Neutrophil (primary cell): ENCODE results near the gene PAPOLA.

ENCODE experiments used
- H3K27ac ChIP-seq: fragments of 200-600 bp; sonication (generic); 2 replicates; pipeline ENCODE4 v1.5.1; 2016; ENCODE audit warnings: mild to moderate bottlenecking, moderate library complexity
- H3K27me3 ChIP-seq: fragments of 200-600 bp; sonication (generic); 2 replicates; pipeline ENCODE4 v1.6.0; 2016; ENCODE audit warnings: mild to moderate bottlenecking
- H3K36me3 ChIP-seq: fragments of 200-600 bp; sonication (generic); 2 replicates; pipeline ENCODE4 v1.5.1; 2017
- H3K4me1 ChIP-seq, 2 experiments: fragments of 200-600 bp in 1 of 2; sonication (generic) in 1 of 2; 1 replicate in 1 of 2; 2 replicates in 1 of 2; pipeline versions ENCODE4 v1.5.1 to v1.6.1; 2013 to 2016; ENCODE audit warnings: low read depth in 1 of 2, low read length in 1 of 2, mild to moderate bottlenecking in 1 of 2, moderate library complexity in 1 of 2; ENCODE audit not compliant: control insufficient read depth in 1 of 2, insufficient read depth in 1 of 2
- H3K4me3 ChIP-seq, 2 experiments: fragments of 200-600 bp in 1 of 2; sonication (generic) in 1 of 2; 1 replicate in 1 of 2; 2 replicates in 1 of 2; pipeline ENCODE4 v1.5.1; 2013 to 2016; ENCODE audit warnings: low read depth in 1 of 2, low read length in 1 of 2, mild to moderate bottlenecking in 1 of 2, moderate library complexity in 1 of 2
- H3K9me3 ChIP-seq: fragments of 200-600 bp; sonication (generic); 2 replicates; pipeline ENCODE4 v1.5.1; 2016
- TF ChIP-seq, protein P1 (sequence below): fragments of 200-600 bp; sonication (generic); IDR thresholded peaks from 2 replicates; pipeline ENCODE4 v1.5.1; 2016; ENCODE audit warnings: antibody characterized with exemption

Gene PAPOLA

DNA sequence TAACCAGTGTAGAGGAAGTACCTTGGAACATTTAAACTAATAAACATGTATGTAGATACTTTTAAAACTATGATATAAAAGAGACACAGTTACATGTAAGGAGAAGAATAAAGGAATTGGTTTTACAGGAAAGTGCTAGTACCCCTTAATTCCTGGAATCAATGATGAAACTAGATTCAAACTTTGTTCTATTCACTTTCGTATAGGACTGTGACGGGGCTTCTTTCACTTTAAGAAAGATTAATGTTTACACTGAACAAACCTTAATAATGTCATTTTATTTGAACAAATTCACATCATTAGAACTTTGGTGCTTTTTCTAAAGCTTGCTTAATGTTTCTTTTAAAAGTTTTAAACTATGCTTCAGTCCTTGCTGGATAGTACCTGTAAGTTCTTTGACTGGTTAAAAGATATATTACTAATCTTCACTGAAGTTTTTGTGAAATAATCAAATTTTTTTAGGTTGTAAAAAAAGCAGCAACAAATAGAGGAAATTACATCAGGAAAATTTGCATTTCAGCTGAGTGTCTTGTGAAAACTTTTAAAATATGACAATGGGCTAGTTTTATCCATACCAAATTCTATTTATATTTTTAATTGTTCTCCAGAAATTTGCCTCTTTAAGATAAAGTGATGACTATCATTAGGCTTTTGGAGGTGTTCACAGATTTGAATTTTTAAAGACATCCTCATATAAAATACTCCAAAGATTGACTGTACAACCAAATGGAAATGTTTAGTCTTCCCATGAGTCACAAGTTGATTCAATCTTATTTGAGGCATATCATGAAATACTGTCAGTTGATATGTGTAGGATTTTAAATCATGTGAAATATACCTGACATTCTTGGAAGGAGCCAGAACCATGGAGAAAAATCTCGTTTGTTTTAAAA lies 36.2 kb downstream of the PAPOLA start:
- Histone ChIP-seq H3K4me1 (peaks cover 0 to 15% of the 10 kb centered on the region in 2 experiments), H3K27me3 (no peaks in the 10 kb centered on the region), H3K4me3 (no peak overlapping the region), H3K27ac (peak overlapping the region; percentile 21), H3K36me3 (peaks cover 58% of the 10 kb centered on the region), H3K9me3 (no peaks in the 10 kb centered on the region)
- TF ChIP-seq, protein P1, sequence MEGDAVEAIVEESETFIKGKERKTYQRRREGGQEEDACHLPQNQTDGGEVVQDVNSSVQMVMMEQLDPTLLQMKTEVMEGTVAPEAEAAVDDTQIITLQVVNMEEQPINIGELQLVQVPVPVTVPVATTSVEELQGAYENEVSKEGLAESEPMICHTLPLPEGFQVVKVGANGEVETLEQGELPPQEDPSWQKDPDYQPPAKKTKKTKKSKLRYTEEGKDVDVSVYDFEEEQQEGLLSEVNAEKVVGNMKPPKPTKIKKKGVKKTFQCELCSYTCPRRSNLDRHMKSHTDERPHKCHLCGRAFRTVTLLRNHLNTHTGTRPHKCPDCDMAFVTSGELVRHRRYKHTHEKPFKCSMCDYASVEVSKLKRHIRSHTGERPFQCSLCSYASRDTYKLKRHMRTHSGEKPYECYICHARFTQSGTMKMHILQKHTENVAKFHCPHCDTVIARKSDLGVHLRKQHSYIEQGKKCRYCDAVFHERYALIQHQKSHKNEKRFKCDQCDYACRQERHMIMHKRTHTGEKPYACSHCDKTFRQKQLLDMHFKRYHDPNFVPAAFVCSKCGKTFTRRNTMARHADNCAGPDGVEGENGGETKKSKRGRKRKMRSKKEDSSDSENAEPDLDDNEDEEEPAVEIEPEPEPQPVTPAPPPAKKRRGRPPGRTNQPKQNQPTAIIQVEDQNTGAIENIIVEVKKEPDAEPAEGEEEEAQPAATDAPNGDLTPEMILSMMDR, result no peak

DNA sequence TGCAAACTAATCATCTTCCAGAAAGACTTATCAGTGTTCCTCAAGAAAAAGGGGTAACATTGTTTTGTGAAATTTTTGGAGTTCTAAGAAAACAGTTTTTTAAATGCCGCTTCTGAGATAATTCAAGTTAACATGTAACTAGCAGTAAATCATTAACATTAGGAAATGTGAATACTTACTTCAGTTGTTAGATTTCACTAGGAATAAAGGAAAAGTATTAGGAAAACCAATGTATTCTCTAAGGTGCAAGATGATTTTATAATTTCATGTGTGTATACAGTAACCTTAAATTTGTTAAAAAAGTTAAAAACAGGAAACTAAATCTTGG lies 36.8 kb downstream of the PAPOLA start:
- no peak overlapping the region for H3K4me3 ChIP-seq
- no peaks in the 10 kb centered on the region for H3K9me3 ChIP-seq
- H3K27ac ChIP-seq, result peak overlapping the region; percentile 21
- H3K36me3 ChIP-seq, result peaks cover 56% of the 10 kb centered on the region
- H3K27me3 ChIP-seq, result no peaks in the 10 kb centered on the region
- H3K4me1 ChIP-seq, result peaks cover 0 to 15% of the 10 kb centered on the region in 2 experiments
- TF ChIP-seq, protein P1, result no peak

DNA sequence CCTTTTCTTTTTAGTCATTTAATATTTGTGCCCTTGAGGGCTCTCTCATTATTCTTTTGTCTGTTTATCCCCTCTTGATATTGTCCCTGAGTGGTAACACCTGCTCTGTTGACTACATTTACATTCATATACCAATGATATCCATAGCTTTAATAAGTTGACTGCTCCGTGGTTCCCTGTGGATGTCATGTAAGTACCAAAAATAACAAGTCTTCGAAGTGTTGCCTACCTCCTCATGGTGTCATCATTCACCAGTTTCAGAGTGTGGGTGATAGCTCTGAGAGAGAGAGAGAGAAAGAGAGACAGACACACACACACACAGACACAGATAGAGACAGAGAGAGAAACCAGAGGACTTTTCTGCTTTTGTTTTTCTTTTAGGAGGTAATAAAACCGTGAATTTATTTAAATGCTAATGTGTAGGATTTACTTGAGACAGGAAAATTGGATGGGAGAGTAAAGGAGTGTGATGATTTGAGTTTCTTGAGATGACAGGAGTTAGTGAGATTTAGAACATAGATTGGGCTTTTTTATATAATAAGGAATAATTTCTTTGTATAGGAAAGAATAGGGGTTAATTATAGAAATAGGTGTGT lies 52.2 kb downstream of the PAPOLA start:
- Histone ChIP-seq H3K27me3 (no peaks in the 10 kb centered on the region), H3K36me3 (peaks cover 85% of the 10 kb centered on the region), H3K27ac (no peak overlapping the region), H3K4me1 (peaks cover 12 to 21% of the 10 kb centered on the region in 2 experiments), H3K4me3 (no peak overlapping the region), H3K9me3 (no peaks in the 10 kb centered on the region)
- TF ChIP-seq, protein P1, result no peak

DNA sequence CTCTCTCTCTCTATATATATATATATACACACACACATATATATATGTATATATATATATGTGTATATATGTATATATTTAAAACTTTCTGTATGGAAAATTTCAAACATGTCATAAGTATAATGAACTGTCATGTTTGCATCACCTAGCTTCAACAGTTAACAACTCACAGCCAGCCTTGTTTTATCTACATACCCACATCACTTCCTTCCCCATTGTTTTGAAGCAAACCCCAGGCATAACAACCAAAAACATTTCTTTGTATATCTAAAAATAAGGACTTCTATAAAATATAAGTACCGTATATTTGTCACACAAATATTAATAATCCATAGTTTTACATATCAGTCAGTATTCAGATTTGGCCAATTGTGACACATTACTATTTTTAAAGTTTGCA lies 57.4 kb downstream of the PAPOLA start:
- H3K9me3 ChIP-seq, result no peaks in the 10 kb centered on the region
- no peak overlapping the region for H3K27ac ChIP-seq
- TF ChIP-seq, protein P1, result no peak
- peaks cover 18 to 28% of the 10 kb centered on the region in 2 experiments for H3K4me1 ChIP-seq
- H3K27me3 ChIP-seq, result no peaks in the 10 kb centered on the region
- H3K4me3 ChIP-seq, result no peak overlapping the region
- H3K36me3 ChIP-seq, result peaks cover 83% of the 10 kb centered on the region

DNA sequence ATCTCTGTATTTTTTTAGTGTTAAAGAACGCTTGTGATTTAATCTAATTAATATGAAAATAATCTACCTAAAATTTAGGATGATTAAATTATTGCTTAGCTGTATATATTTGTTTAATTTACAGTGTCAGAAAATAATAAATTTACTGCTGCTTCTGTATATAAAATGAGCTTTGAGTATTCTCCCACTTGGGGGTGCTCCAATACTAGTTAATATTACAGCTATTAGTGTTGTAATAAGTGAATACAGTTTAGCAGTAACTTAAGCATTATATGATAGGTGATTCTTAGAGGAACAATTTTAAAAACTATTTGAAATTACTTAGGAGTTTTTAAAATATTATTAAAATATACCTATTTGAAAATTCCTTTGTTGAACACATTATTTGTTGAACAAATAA lies 62.2 kb downstream of the PAPOLA start:
- Histone ChIP-seq H3K4me1 (peaks cover 6 to 7% of the 10 kb centered on the region in 2 experiments), H3K27me3 (no peaks in the 10 kb centered on the region), H3K4me3 (no peak overlapping the region), H3K9me3 (no peaks in the 10 kb centered on the region), H3K27ac (no peak overlapping the region), H3K36me3 (peaks cover 93% of the 10 kb centered on the region)
- TF ChIP-seq, protein P1, result no peak
